ENCODE measurements around the gene GFRAL.

GFRAL gene

DNA sequence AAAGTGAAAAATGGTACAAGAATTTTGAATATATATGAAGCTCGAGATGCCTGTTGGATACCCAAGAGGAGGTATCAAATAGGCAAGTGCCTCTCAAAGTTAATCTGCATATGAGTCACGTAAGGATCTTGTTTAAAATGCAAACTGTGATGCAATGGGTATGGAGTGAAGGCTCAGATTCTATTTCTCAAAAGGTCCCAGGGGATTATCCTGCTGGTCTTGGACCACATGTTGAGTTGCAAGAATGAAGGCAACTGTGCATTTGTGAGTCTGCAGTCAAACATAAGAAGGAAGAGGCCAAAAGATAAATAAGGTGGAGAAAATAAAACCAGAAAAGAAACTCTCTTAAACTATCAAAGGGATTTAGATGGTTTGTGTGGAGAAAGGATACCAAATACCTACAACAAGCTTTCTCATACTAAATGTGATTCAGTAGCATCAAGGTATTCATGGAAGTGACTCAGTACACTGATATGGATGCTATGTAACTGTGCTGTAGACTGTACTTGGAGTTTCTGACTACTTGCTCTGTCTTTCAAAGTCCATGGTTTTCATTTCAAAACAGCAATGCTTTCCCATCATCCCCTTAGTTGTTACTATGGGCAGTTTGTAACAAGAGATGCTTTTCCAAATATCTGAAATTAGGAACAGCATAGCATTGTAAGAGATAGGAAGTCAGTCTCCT lies 106.3 kb downstream of the GFRAL start:
- peak; percentile 5 for DNase-seq (ENCODE audit: low read depth)

- DNase-seq (ENCODE audit: low read depth), result no peak
Measured at GRCh38 chr6:55437141-55437540, 109.9 kb downstream of the GFRAL start.

- DNase-seq (ENCODE audit: low read depth), result no peak
Measured at GRCh38 chr6:55438203-55438602, 110.9 kb downstream of the GFRAL start.

DNA sequence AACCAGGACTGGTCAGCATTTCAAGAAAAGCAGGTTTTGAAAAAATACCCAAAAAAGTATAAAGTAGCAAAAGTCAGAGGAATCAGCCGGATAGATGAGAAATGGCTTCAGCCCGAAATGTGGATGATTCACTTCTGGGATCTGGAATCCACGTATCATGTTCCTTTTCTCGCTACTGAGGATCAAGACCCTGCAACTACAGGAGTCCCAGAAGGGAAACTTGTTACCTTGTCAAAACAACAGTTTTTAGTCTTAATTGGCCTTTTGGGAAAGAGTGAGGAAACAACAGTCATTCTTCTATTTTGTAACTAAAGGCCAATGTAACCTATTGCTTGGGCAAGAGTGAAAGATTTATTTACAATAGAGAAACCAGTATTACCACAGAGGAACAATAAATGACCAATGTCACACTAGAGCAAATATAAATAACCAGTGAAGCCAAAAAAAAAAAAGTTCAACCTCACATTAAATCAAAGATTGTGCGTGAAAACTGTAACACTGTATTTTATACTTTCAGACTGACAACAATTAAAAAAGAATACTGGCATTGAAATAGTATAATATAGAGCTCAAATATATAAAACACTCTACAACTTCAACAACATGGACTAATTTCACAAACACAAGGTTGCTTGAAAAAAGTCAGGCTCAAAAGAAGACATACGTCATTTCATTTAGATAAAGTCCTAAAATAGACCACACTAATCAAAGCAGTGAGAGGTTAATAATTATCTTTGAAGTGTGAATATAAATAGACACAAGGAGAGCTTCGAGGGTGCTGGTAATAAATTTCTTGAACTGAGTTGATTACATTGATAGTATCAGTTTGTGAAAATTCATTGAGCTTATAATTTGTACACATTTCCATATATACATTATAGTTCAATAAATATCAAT lies 116.2 kb downstream of the GFRAL start:
- DNase-seq (ENCODE audit: low read depth), result no peak

DNA sequence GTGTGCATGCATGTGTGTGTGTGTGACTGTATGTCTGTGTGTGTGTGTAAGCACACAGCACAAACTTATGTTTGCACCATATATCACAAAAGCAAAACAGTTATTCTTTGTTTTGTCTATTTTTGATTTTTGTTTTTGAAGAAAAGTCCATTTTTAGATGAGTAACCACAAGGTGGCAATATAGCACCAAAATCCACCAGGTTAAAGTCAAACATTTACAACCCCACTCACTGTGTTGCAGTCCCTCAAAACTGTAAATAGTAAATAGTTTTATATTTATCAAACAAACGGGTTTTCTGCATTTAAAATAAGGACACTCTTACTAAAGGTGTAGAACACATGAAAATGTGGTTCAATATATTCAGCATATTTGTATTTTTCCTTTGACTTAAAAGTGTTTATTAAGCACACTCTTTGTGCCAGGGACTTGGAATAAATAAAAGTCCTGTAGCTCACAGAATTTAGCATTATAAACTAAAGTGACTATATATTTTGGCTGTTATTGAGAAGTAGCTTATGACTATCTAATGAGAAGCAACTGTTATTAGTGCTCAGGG lies 118.5 kb downstream of the GFRAL start:
- DNase-seq (ENCODE audit: low read depth), result no peak

DNA sequence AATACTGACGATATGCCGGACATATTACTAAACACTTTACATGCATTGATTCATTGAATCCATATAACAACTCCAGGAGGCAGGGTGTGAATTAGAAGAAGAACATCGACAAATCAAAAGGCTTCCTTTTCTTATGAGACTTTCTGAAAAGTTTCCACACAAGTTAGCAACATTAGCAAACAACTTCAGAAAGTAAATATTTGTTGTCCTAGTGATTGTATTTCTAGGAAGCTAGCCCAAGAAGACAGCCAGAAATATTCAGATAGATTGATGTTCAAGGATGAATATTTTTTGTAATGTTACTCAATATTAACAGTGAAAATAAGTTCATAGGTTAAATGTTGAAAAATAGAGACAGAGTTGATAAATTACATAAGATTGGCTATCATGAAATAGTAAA lies 120.6 kb downstream of the GFRAL start:
- DNase-seq (ENCODE audit: low read depth), result no peak

DNA sequence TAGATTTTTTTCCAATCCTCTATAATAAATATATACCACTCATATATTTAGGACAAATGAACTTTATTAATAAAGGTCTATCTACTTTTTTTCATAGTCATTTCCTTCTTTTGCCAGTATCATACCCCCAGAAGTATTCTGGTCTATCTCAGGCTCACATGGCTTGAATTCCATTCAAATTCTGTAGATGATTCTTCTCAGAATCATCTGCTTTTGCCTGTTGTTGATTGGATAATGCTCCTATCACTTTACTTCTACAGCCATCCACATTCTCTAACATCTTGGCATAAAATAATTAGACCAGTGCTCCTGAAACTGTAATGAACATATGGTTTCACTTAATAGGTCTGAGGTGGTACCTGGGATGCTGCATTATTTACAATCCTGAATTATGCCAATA lies 121.2 kb downstream of the GFRAL start:
- no peak for DNase-seq (ENCODE audit: low read depth)

- DNase-seq (ENCODE audit: low read depth), result no peak
Measured at GRCh38 chr6:55449225-55449624, 122.0 kb downstream of the GFRAL start.

DNA sequence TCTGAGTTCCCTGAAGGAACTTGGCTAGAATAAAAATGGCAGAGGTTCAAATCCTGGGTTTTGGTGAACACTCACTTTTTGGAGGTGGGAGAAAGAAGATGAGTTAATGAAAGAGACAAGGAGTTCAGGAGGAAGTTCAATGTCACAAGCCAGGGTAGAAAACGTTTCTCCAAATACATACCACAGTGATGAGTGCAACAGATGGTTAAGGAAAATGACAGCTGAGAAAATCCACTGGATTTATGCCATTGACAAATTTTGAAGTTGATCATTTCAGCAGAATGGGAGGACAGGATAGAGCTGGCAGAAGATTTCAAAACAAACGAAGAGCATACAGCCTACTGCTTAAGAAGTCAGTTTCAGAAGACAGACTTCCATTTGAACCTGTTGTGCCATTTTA lies 122.7 kb downstream of the GFRAL start:
- DNase-seq (ENCODE audit: low read depth), result no peak
